Gastrocnemius medialis (tissue), 4 donors: ENCODE measurements around the gene FAM193B.

Experiments used
- CTCF ChIP-seq, 5 experiments: fragments of 450-650 bp in 3 of 5; fragments of 200-600 bp in 2 of 5; sonication (generic) in 2 of 5; IDR thresholded peaks in 4 of 5; conservative IDR thresholded peaks in 1 of 5; 1 replicate in 4 of 5; 2 replicates in 1 of 5; pipeline ENCODE4 v1.5.1; 2016 to 2019; ENCODE audit warnings: antibody characterized with exemption in 5 of 5, mild to moderate bottlenecking in 3 of 5, moderate library complexity in 3 of 5
- POLR2A ChIP-seq, 2 donors: fragments of 450-650 bp; IDR thresholded peaks; one replicate each; pipeline ENCODE4 v1.6.1; 2017; ENCODE audit warnings: antibody characterized with exemption in 2 of 2, mild to moderate bottlenecking in 2 of 2, moderate library complexity in 2 of 2

- TF ChIP-seq CTCF (IDR thresholded peaks at IDR 0.05 in 4 of 5, conservative IDR thresholded peaks at IDR 0.05 in 1 of 5) (no peak), POLR2A (IDR thresholded peaks at IDR 0.05) (no peak)
These were observed 68.1 kb downstream of the FAM193B start for GRCh38 chr5:177486256-177486655.
